ENCODE results near the gene ATP5PD. TPM values are rescaled to one million over a fixed set of nuclear protein-coding genes. Genes with fewer than 3 reads are reported as not detected.
"Not testable (repeated sequence)": the region's sequence is repeated elsewhere in the genome, so short reads cannot be mapped to it uniquely, and the experiment has no call there.

ATP5PD gene
- total RNA-seq, 1 donor from 2014 or later, result 247 TPM

- Histone ChIP-seq H3K9ac (ENCODE audit: low read depth in 1 of 3, low read length in 3 of 3) (peak overlapping the region; percentile 64 to 89 (median 81)), H3K4me1 (ENCODE audit: control insufficient read depth in 3 of 3, insufficient read depth in 3 of 3, low read length in 3 of 3) (peaks cover 25 to 28% (median 26%) of the 10 kb centered on the region in 3 donors), H3K4me3 (ENCODE audit: low read length in 3 of 3) (peak overlapping the region; percentile 68 to 79 (median 72)), H3K27ac (ENCODE audit: low read depth, low read length) (peak overlapping the region; percentile 37), H3K27me3 (ENCODE audit: control insufficient read depth in 3 of 3, insufficient read depth in 3 of 3, low read length in 3 of 3) (no peaks in the 10 kb centered on the region), H3K9me3 (ENCODE audit: control insufficient read depth in 3 of 3, low read length in 3 of 3) (no peaks in the 10 kb centered on the region), H3K36me3 (ENCODE audit: control insufficient read depth in 3 of 3, insufficient read depth in 3 of 3, low read length in 3 of 3) (no peaks in the 10 kb centered on the region)
These were observed 30.9 kb upstream of the ATP5PD start for GRCh38 chr17:75077496-75078283.

GRCh38 chr17:75077072-75077495 lies 30.3 kb upstream of the ATP5PD start:
- H3K9me3 ChIP-seq (ENCODE audit: control insufficient read depth in 3 of 3, low read length in 3 of 3), result no peaks in the 10 kb centered on the region
- H3K27me3 ChIP-seq (ENCODE audit: control insufficient read depth in 3 of 3, insufficient read depth in 3 of 3, low read length in 3 of 3), result no peaks in the 10 kb centered on the region
- H3K4me1 ChIP-seq (ENCODE audit: control insufficient read depth in 3 of 3, insufficient read depth in 3 of 3, low read length in 3 of 3), result peaks cover 25 to 30% (median 27%) of the 10 kb centered on the region in 3 donors
- H3K36me3 ChIP-seq (ENCODE audit: control insufficient read depth in 3 of 3, insufficient read depth in 3 of 3, low read length in 3 of 3), result no peaks in the 10 kb centered on the region
- peak overlapping the region; percentile 64 to 89 (median 81) for H3K9ac ChIP-seq (ENCODE audit: low read depth in 1 of 3, low read length in 3 of 3)
- peak overlapping the region; percentile 68 to 79 (median 72) for H3K4me3 ChIP-seq (ENCODE audit: low read length in 3 of 3)
- peak overlapping the region; percentile 37 for H3K27ac ChIP-seq (ENCODE audit: low read depth, low read length)

- Histone ChIP-seq H3K4me3 (ENCODE audit: low read length in 3 of 3) (no peak overlapping the region), H3K9me3 (ENCODE audit: control insufficient read depth in 3 of 3, low read length in 3 of 3) (no peaks in the 10 kb centered on the region), H3K27me3 (ENCODE audit: control insufficient read depth in 3 of 3, insufficient read depth in 3 of 3, low read length in 3 of 3) (no peaks in the 10 kb centered on the region), H3K4me1 (ENCODE audit: control insufficient read depth in 3 of 3, insufficient read depth in 3 of 3, low read length in 3 of 3) (peaks cover 25 to 33% (median 33%) of the 10 kb centered on the region in 3 donors), H3K36me3 (ENCODE audit: control insufficient read depth in 3 of 3, insufficient read depth in 3 of 3, low read length in 3 of 3) (no peaks in the 10 kb centered on the region), H3K9ac (ENCODE audit: low read depth in 1 of 3, low read length in 3 of 3) (no peak overlapping the region), H3K27ac (ENCODE audit: low read depth, low read length) (no peak overlapping the region)
These were observed 29.0 kb upstream of the ATP5PD start for GRCh38 chr17:75075597-75076336.

- peak overlapping the region; percentile 59 for H3K27ac ChIP-seq (ENCODE audit: low read depth, low read length)
- no peaks in the 10 kb centered on the region for H3K27me3 ChIP-seq (ENCODE audit: control insufficient read depth in 3 of 3, insufficient read depth in 3 of 3, low read length in 3 of 3)
- peaks cover 25 to 33% (median 33%) of the 10 kb centered on the region in 3 donors for H3K4me1 ChIP-seq (ENCODE audit: control insufficient read depth in 3 of 3, insufficient read depth in 3 of 3, low read length in 3 of 3)
- no peaks in the 10 kb centered on the region for H3K9me3 ChIP-seq (ENCODE audit: control insufficient read depth in 3 of 3, low read length in 3 of 3)
- H3K4me3 ChIP-seq (ENCODE audit: low read length in 3 of 3), result no peak overlapping the region
- no peak overlapping the region for H3K9ac ChIP-seq (ENCODE audit: low read depth in 1 of 3, low read length in 3 of 3)
- no peaks in the 10 kb centered on the region for H3K36me3 ChIP-seq (ENCODE audit: control insufficient read depth in 3 of 3, insufficient read depth in 3 of 3, low read length in 3 of 3)
These were observed 27.8 kb upstream of the ATP5PD start for GRCh38 chr17:75074532-75074931.

GRCh38 chr17:75073618-75074047 lies 26.9 kb upstream of the ATP5PD start:
- Histone ChIP-seq H3K27me3 (ENCODE audit: control insufficient read depth in 3 of 3, insufficient read depth in 3 of 3, low read length in 3 of 3) (no peaks in the 10 kb centered on the region), H3K4me3 (ENCODE audit: low read length in 3 of 3) (no peak overlapping the region), H3K27ac (ENCODE audit: low read depth, low read length) (peak overlapping the region; percentile 59), H3K4me1 (ENCODE audit: control insufficient read depth in 3 of 3, insufficient read depth in 3 of 3, low read length in 3 of 3) (peaks cover 18 to 27% (median 27%) of the 10 kb centered on the region in 3 donors), H3K9ac (ENCODE audit: low read depth in 1 of 3, low read length in 3 of 3) (peak overlapping the region in 1 of 3 donors; percentile 50), H3K9me3 (ENCODE audit: control insufficient read depth in 3 of 3, low read length in 3 of 3) (no peaks in the 10 kb centered on the region), H3K36me3 (ENCODE audit: control insufficient read depth in 3 of 3, insufficient read depth in 3 of 3, low read length in 3 of 3) (no peaks in the 10 kb centered on the region)

GRCh38 chr17:75072909-75073308 lies 26.1 kb upstream of the ATP5PD start:
- H3K4me3 ChIP-seq (ENCODE audit: low read length in 3 of 3); H3K36me3 ChIP-seq (ENCODE audit: control insufficient read depth in 3 of 3, insufficient read depth in 3 of 3, low read length in 3 of 3); H3K27me3 ChIP-seq (ENCODE audit: control insufficient read depth in 3 of 3, insufficient read depth in 3 of 3, low read length in 3 of 3); H3K9me3 ChIP-seq (ENCODE audit: control insufficient read depth in 3 of 3, low read length in 3 of 3); H3K9ac ChIP-seq (ENCODE audit: low read depth in 1 of 3, low read length in 3 of 3); H3K27ac ChIP-seq (ENCODE audit: low read depth, low read length): not testable (repeated sequence)
- peaks cover 11 to 23% (median 19%) of the 10 kb centered on the region in 3 donors for H3K4me1 ChIP-seq (ENCODE audit: control insufficient read depth in 3 of 3, insufficient read depth in 3 of 3, low read length in 3 of 3)

- not testable (repeated sequence) for H3K27me3 ChIP-seq (ENCODE audit: control insufficient read depth in 3 of 3, insufficient read depth in 3 of 3, low read length in 3 of 3); H3K36me3 ChIP-seq (ENCODE audit: control insufficient read depth in 3 of 3, insufficient read depth in 3 of 3, low read length in 3 of 3); H3K9me3 ChIP-seq (ENCODE audit: control insufficient read depth in 3 of 3, low read length in 3 of 3); H3K9ac ChIP-seq (ENCODE audit: low read depth in 1 of 3, low read length in 3 of 3); H3K27ac ChIP-seq (ENCODE audit: low read depth, low read length); H3K4me3 ChIP-seq (ENCODE audit: low read length in 3 of 3)
- peaks cover 0 to 12% (median 8%) of the 10 kb centered on the region in 3 donors for H3K4me1 ChIP-seq (ENCODE audit: control insufficient read depth in 3 of 3, insufficient read depth in 3 of 3, low read length in 3 of 3)
These were observed 24.9 kb upstream of the ATP5PD start for GRCh38 chr17:75071478-75072271.

GRCh38 chr17:75069783-75070182 lies 23.0 kb upstream of the ATP5PD start:
- no peak overlapping the region for H3K9ac ChIP-seq (ENCODE audit: low read depth in 1 of 3, low read length in 3 of 3)
- H3K27me3 ChIP-seq (ENCODE audit: control insufficient read depth in 3 of 3, insufficient read depth in 3 of 3, low read length in 3 of 3), result no peaks in the 10 kb centered on the region
- H3K4me3 ChIP-seq (ENCODE audit: low read length in 3 of 3), result no peak overlapping the region
- no peak overlapping the region for H3K27ac ChIP-seq (ENCODE audit: low read depth, low read length)
- no peaks in the 10 kb centered on the region for H3K9me3 ChIP-seq (ENCODE audit: control insufficient read depth in 3 of 3, low read length in 3 of 3)
- H3K36me3 ChIP-seq (ENCODE audit: control insufficient read depth in 3 of 3, insufficient read depth in 3 of 3, low read length in 3 of 3), result peaks cover 1 to 6% (median 2%) of the 10 kb centered on the region in 3 donors
- H3K4me1 ChIP-seq (ENCODE audit: control insufficient read depth in 3 of 3, insufficient read depth in 3 of 3, low read length in 3 of 3), result peaks cover 0 to 12% (median 12%) of the 10 kb centered on the region in 3 donors

GRCh38 chr17:75068750-75069149 lies 22.0 kb upstream of the ATP5PD start:
- Histone ChIP-seq H3K27ac (ENCODE audit: low read depth, low read length) (no peak overlapping the region), H3K36me3 (ENCODE audit: control insufficient read depth in 3 of 3, insufficient read depth in 3 of 3, low read length in 3 of 3) (peaks cover 12 to 13% (median 12%) of the 10 kb centered on the region in 3 donors), H3K9ac (ENCODE audit: low read depth in 1 of 3, low read length in 3 of 3) (no peak overlapping the region), H3K4me3 (ENCODE audit: low read length in 3 of 3) (no peak overlapping the region), H3K4me1 (ENCODE audit: control insufficient read depth in 3 of 3, insufficient read depth in 3 of 3, low read length in 3 of 3) (peaks cover 0 to 12% (median 5%) of the 10 kb centered on the region in 3 donors), H3K27me3 (ENCODE audit: control insufficient read depth in 3 of 3, insufficient read depth in 3 of 3, low read length in 3 of 3) (no peaks in the 10 kb centered on the region), H3K9me3 (ENCODE audit: control insufficient read depth in 3 of 3, low read length in 3 of 3) (no peaks in the 10 kb centered on the region)
